ENCODE measurements around the gene GRK5.

Gene GRK5

GRCh38 chr10:119327096-119327745 is 119.8 kb downstream of the GRK5 start:
- no peak overlapping the region for H3K4me3 ChIP-seq (replicated peaks; ENCODE audit: low read depth, low read length)

GRCh38 chr10:119328223-119328622 is 120.9 kb downstream of the GRK5 start:
- no peak overlapping the region for H3K4me3 ChIP-seq (replicated peaks; ENCODE audit: low read depth, low read length)
- no peak for TF ChIP-seq CTCF (IDR thresholded peaks at IDR 0.05; ENCODE audit: low read length, missing control alignments)
- no peak for DNase-seq (ENCODE audit: low read depth)

More at GRCh38 chr10:119327096-119327745, 119.8 kb downstream of the GRK5 start:
- TF ChIP-seq CTCF (IDR thresholded peaks at IDR 0.05; ENCODE audit: low read length, missing control alignments): no peak
- no peak for DNase-seq (ENCODE audit: low read depth)

- H3K4me3 ChIP-seq (replicated peaks; ENCODE audit: low read depth, low read length): no peak overlapping the region
- TF ChIP-seq CTCF (IDR thresholded peaks at IDR 0.05; ENCODE audit: low read length, missing control alignments): no peak
- DNase-seq (ENCODE audit: low read depth): no peak
These were observed 123.0 kb downstream of the GRK5 start for GRCh38 chr10:119330342-119330741.

GRCh38 chr10:119331061-119331460 is 123.7 kb downstream of the GRK5 start:
- H3K4me3 ChIP-seq (replicated peaks; ENCODE audit: low read depth, low read length): no peak overlapping the region
- TF ChIP-seq CTCF (IDR thresholded peaks at IDR 0.05; ENCODE audit: low read length, missing control alignments): no peak
- no peak for DNase-seq (ENCODE audit: low read depth)

GRCh38 chr10:119333146-119333792 is 125.9 kb downstream of the GRK5 start:
- no peak overlapping the region for H3K4me3 ChIP-seq (replicated peaks; ENCODE audit: low read depth, low read length)
- no peak for DNase-seq (ENCODE audit: low read depth)
- no peak for TF ChIP-seq CTCF (IDR thresholded peaks at IDR 0.05; ENCODE audit: low read length, missing control alignments)

GRCh38 chr10:119335671-119336353 is 128.4 kb downstream of the GRK5 start:
- peak; percentile 48 for DNase-seq (ENCODE audit: low read depth)
- TF ChIP-seq CTCF (IDR thresholded peaks at IDR 0.05; ENCODE audit: low read length, missing control alignments): no peak

More at GRCh38 chr10:119335671-119336353, 128.4 kb downstream of the GRK5 start:
- no peak overlapping the region for H3K4me3 ChIP-seq (replicated peaks; ENCODE audit: low read depth, low read length)

Measured in fibroblast of pulmonary artery (primary cell).